PC-3 (cell line): ENCODE data around the gene SUGT1. TPM values are rescaled to one million over a fixed set of nuclear protein-coding genes. Genes with fewer than 3 reads are reported as not detected.

Experiments
- ATAC-seq: fragments of 200-7000 bp; cut with Tn5 transposase; 2 replicates; pipeline ENCODE4 v1.9.1; 2020; ENCODE audit warnings: mild to moderate bottlenecking, moderate library complexity
- BruUV-seq: library from RNA; stranded (reverse); fragments of 400-500 nt; replicated peaks from 2 replicates; lab custom pipeline; 2021; lab: Mats Ljungman, UMichigan
- CTCF ChIA-PET: fragments of 300-600 bp; sonication (Branson Sonifier 250); formaldehyde crosslinking; loops from one replicate; lab custom pipeline; 2022; ENCODE audit warnings: antibody characterized with exemption; lab: Charles Lee
- POLR2A ChIA-PET: fragments of 300-600 bp; sonication (Branson Sonifier 250); formaldehyde crosslinking; loops from one replicate; lab custom pipeline; 2022; ENCODE audit warnings: antibody characterized with exemption; ENCODE audit not compliant: unreplicated experiment; lab: Charles Lee
- DNase-seq: peaks from one replicate; pipeline ENCODE4 v3.0.0-alpha.2; 2015
- H2AFZ ChIP-seq: fragments of 300-600 bp; sonication (generic); 2 replicates; pipeline ENCODE4 v1.6.0; 2016; ENCODE audit warnings: antibody characterized with exemption, low read length
- H3F3A ChIP-seq: fragments of 300-600 bp; sonication (generic); one replicate; pipeline ENCODE4 v1.6.0; 2017; ENCODE audit warnings: antibody characterized with exemption, low read length, control low read depth, mild to moderate bottlenecking; ENCODE audit not compliant: unreplicated experiment
- H3K27ac ChIP-seq: fragments of 300-600 bp; sonication (generic); 2 replicates; pipeline ENCODE4 v1.5.1; 2016; ENCODE audit warnings: mild to moderate bottlenecking, low read length
- H3K27me3 ChIP-seq: fragments of 300-600 bp; sonication (generic); 2 replicates; pipeline ENCODE4 v1.6.1; 2016; ENCODE audit warnings: low read length, mixed read lengths
- H3K36me3 ChIP-seq: fragments of 300-600 bp; sonication (generic); 2 replicates; pipeline ENCODE4 v1.6.1; 2016; ENCODE audit warnings: low read depth, mixed run types, low read length, mixed read lengths
- H3K4me1 ChIP-seq: fragments of 300-600 bp; sonication (generic); 2 replicates; pipeline ENCODE4 v1.5.1; 2016; ENCODE audit warnings: low read length; ENCODE audit not compliant: insufficient read depth
- H3K4me2 ChIP-seq: fragments of 300-600 bp; sonication (generic); 2 replicates; pipeline ENCODE4 v1.6.0; 2016; ENCODE audit warnings: low read length
- H3K4me3 ChIP-seq: fragments of 300-600 bp; sonication (generic); 2 replicates; pipeline ENCODE4 v1.5.1; 2016; ENCODE audit warnings: mild to moderate bottlenecking, low read length, mixed read lengths
- H3K79me2 ChIP-seq: fragments of 300-600 bp; sonication (generic); 2 replicates; pipeline ENCODE4 v1.6.1; 2017; ENCODE audit warnings: low read length, mixed read lengths
- H3K9ac ChIP-seq: fragments of 300-600 bp; sonication (generic); 2 replicates; pipeline ENCODE4 v1.6.0; 2016; ENCODE audit warnings: mild to moderate bottlenecking, low read length
- H3K9me2 ChIP-seq: fragments of 300-600 bp; sonication (generic); replicated peaks from 2 replicates; pipeline ENCODE4 v1.6.1; 2016; ENCODE audit warnings: mixed run types, low read length, mixed read lengths
- H3K9me3 ChIP-seq: fragments of 300-600 bp; sonication (generic); 2 replicates; pipeline ENCODE4 v1.6.1; 2016; ENCODE audit warnings: low read length, mixed read lengths
- H4K20me1 ChIP-seq: fragments of 300-600 bp; sonication (generic); 2 replicates; pipeline ENCODE4 v1.6.1; 2016; ENCODE audit warnings: low read length, mixed read lengths
- EZH2 ChIP-seq: fragments of 300-600 bp; sonication (generic); IDR thresholded peaks from one replicate; pipeline ENCODE4 v1.6.1; 2017; ENCODE audit warnings: antibody characterized with exemption, mild to moderate bottlenecking, low read length; ENCODE audit not compliant: unreplicated experiment
- EZH2phosphoT487 ChIP-seq: fragments of 300-600 bp; sonication (generic); IDR thresholded peaks from 2 replicates; pipeline ENCODE4 v1.6.1; 2018; ENCODE audit warnings: mild to moderate bottlenecking, antibody characterized with exemption, low read length, borderline replicate concordance
- intact Hi-C: fragments of 100-400 bp; cut with micrococcal nuclease; formaldehyde crosslinking; loops from 2 replicates; pipeline ENCODE4 v1.9.0; 2023
- total RNA-seq: library from RNA; depleted of rRNA; stranded (reverse); fragments of >200 nt; gene quantifications from 2 replicates; pipeline ENCODE4 v1.2.3, GENCODE V29; 2014
- TF ChIP-seq, protein P1 (sequence below): fragments of 300-600 bp; sonication (generic); conservative IDR thresholded peaks from 2 replicates; pipeline ENCODE4 v1.5.1; 2017; ENCODE audit warnings: antibody characterized with exemption, low read depth, mild to moderate bottlenecking, low read length

The SUGT1 gene
- total RNA-seq, 1 experiment from 2014 or later = 29.3 TPM

DNA sequence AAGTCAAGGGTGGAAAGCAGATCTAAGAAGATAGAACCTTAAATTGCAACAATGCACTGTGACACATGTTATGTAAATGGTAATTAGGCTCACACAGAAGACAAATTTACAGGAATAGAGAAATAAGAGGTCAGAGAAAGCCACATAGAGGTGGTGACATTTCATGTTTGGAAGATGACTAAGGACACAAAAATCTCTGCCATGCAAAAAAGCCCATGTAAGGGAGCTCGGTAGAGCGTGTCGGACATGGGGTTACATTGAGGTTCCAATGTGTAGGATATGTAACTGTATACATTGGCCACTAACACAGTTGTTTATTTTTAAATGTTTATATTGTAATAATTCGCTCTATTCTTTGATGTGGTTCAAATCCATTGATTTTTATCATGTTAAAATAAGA lies 33.7 kb downstream of the SUGT1 start:
- Histone ChIP-seq H3K27me3 (no peaks in the 10 kb centered on the region), H3K27ac (no peak overlapping the region), H3K9ac (no peak overlapping the region), H3K4me2 (no peak overlapping the region), H3K4me3 (no peak overlapping the region), H3K4me1 (no peaks in the 10 kb centered on the region), H4K20me1 (no peaks in the 10 kb centered on the region), H3K9me2 (no peaks in the 10 kb centered on the region), H3K79me2 (no peaks in the 10 kb centered on the region), H3K9me3 (no peaks in the 10 kb centered on the region), H3F3A (no peaks in the 10 kb centered on the region), H3K36me3 (no peaks in the 10 kb centered on the region; the same call in 1 of the 2 replicates), H2AFZ (no peak overlapping the region)
- BruUV-seq = no TSS peak
- TF ChIP-seq EZH2 = no peak
- TF ChIP-seq, protein P1, sequence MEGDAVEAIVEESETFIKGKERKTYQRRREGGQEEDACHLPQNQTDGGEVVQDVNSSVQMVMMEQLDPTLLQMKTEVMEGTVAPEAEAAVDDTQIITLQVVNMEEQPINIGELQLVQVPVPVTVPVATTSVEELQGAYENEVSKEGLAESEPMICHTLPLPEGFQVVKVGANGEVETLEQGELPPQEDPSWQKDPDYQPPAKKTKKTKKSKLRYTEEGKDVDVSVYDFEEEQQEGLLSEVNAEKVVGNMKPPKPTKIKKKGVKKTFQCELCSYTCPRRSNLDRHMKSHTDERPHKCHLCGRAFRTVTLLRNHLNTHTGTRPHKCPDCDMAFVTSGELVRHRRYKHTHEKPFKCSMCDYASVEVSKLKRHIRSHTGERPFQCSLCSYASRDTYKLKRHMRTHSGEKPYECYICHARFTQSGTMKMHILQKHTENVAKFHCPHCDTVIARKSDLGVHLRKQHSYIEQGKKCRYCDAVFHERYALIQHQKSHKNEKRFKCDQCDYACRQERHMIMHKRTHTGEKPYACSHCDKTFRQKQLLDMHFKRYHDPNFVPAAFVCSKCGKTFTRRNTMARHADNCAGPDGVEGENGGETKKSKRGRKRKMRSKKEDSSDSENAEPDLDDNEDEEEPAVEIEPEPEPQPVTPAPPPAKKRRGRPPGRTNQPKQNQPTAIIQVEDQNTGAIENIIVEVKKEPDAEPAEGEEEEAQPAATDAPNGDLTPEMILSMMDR = no peak
- DNase-seq = no peak
- intact Hi-C loops = no loop called here
- CTCF ChIA-PET = no interaction called here
- POLR2A ChIA-PET = no interaction called here
- ATAC-seq = no peak

DNA sequence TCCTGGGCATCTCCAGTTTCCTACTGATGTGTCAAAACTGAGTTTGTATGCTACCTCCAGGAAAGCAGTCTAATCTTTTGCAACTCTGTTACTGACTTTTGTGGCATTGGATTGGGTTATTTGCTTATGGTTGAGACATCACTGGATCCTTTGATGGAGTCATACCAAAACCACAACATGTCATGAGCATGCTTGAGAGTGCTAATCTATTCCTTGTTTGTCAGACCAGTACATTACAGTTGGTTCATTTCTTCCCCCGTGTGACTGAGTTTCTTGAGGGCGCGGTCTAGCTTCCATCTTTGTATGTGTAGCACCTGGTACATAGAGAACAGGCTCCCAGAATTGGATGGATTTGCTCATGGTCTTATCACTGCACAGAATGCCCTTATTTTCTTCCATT lies 43.2 kb downstream of the SUGT1 start:
- Histone ChIP-seq H3K4me3 (no peak overlapping the region), H3F3A (no peaks in the 10 kb centered on the region), H4K20me1 (no peaks in the 10 kb centered on the region), H3K27me3 (no peaks in the 10 kb centered on the region), H3K9me3 (no peaks in the 10 kb centered on the region), H3K9me2 (no peaks in the 10 kb centered on the region), H3K79me2 (no peaks in the 10 kb centered on the region), H2AFZ (no peak overlapping the region), H3K4me2 (no peak overlapping the region), H3K27ac (no peak overlapping the region), H3K4me1 (no peaks in the 10 kb centered on the region), H3K9ac (no peak overlapping the region), H3K36me3 (no peaks in the 10 kb centered on the region)
- CTCF ChIA-PET = no interaction called here
- intact Hi-C loops = no loop called here
- TF ChIP-seq EZH2 (no peak), EZH2phosphoT487 (no peak)
- TF ChIP-seq, protein P1 = no peak
- BruUV-seq = no TSS peak
- ATAC-seq (no peak), DNase-seq (peak; percentile 19)
- POLR2A ChIA-PET = no interaction called here

DNA sequence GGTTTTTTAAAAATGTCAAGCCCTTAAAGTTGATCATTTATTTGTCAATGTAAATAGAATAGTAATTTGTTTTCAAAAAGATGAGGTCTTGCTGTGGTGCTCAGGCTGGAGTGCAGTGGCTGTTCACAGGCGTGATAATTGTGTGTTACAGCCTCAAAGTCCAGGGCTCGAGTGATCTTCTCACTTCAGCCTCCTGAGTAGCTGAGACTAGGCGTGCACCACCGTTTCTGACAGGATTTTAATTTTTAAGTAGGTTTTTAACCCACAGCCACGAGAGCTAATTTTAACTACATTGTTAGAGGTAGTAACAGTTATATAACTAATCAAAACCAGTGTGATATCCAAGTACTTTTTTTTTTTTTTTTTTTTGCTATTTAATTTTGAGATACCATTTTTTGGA lies 43.9 kb downstream of the SUGT1 start:
- Histone ChIP-seq H3K4me3 (no peak overlapping the region), H3K9ac (no peak overlapping the region), H3K4me2 (no peak overlapping the region), H3K9me2 (no peaks in the 10 kb centered on the region), H3K4me1 (no peaks in the 10 kb centered on the region), H3K36me3 (no peaks in the 10 kb centered on the region), H3K9me3 (no peaks in the 10 kb centered on the region), H4K20me1 (no peaks in the 10 kb centered on the region), H3F3A (no peaks in the 10 kb centered on the region), H2AFZ (no peak overlapping the region), H3K27ac (no peak overlapping the region), H3K27me3 (no peaks in the 10 kb centered on the region), H3K79me2 (no peaks in the 10 kb centered on the region)
- ATAC-seq (no peak), DNase-seq (no peak)
- BruUV-seq = no TSS peak
- no peak for TF ChIP-seq EZH2phosphoT487
- ChIA-PET POLR2A (no interaction called here), CTCF (no interaction called here)
- intact Hi-C loops = no loop called here
